C4-2B (cell line): ENCODE results near the gene KCNN2.

Experiments used
- H3K27ac ChIP-seq: fragments of 450-650 bp; 2 replicates; pipeline ENCODE4 v1.5.1; 2017
- CTCF ChIP-seq: fragments of 450-650 bp; conservative IDR thresholded peaks from 2 replicates; pipeline ENCODE4 v1.5.1; 2017; ENCODE audit warnings: mild to moderate bottlenecking
- ZFX ChIP-seq: fragments of 450-650 bp; IDR thresholded peaks from 2 replicates; pipeline ENCODE4 v1.6.1; 2017

KCNN2 gene

DNA sequence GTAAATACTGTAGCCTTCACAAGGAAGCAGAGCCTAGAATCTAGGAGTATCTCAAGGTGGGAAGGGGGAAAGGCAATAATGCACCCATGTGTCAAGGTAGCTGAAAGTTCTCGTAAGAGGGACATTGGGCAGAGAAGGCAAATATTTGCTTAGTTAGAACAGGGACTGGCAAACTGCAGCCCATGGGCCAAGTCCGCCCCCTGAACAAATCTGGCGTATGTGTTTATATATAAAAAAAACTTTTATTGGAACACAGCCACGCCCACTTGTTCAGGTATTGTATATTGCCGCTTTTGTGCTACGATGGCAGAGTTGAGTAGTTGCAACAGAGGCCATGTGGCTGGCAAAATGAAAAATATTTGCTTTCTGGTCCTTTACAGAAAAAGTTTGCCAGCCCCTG is 16.1 kb downstream of the KCNN2 start:
- peak overlapping the region; percentile 92 for H3K27ac ChIP-seq
- TF ChIP-seq CTCF = no peak
- TF ChIP-seq ZFX = no peak

DNA sequence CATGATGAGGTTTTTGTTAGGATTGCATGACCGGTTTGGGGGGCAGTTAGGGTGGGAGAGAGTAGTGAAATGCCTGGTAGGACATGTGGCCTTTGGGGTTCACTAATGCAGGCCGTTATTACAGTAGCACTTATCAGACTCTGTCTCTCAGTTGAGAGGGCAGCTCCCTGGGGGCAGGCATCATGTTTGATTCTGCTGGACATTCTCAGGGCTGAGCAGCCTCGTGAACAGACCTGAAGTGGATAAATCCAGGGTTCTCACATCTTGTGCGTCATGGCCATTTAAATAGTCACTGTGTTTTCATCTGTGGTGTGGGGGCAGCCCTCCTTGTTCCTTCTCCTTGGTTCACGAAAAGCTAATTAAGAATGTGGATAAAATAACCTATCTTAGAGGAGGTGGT is 18.9 kb downstream of the KCNN2 start:
- H3K27ac ChIP-seq = no peak overlapping the region
- no peak for TF ChIP-seq ZFX
- TF ChIP-seq CTCF = no peak

DNA sequence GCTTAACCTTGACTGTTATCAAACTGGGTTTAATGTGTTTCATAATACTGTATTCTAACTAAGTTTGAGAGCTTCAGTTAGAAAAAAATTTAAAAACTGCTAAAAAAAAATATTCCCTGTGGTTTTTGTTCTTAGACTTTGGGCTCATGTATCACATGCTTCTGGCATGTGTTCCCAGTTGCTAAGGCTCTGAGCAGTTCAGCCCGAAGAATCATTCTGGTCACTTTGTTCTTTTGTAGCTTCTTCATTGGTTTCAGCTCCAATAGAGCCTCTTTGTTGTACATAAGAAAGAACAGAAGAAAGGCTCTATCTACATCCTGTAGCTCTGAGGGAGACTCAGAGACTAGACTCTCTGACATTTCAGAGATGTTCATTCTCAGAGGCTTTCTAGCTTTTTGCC is 25.6 kb downstream of the KCNN2 start:
- H3K27ac ChIP-seq = no peak overlapping the region
- TF ChIP-seq CTCF (no peak), ZFX (no peak)

GRCh38 chr5:114390431-114390830 is 28.6 kb downstream of the KCNN2 start:
- H3K27ac ChIP-seq = no peak overlapping the region
- TF ChIP-seq ZFX (no peak), CTCF (no peak)

GRCh38 chr5:114391321-114391720 is 29.5 kb downstream of the KCNN2 start:
- H3K27ac ChIP-seq = no peak overlapping the region
- no peak for TF ChIP-seq CTCF
- no peak for TF ChIP-seq ZFX

- H3K27ac ChIP-seq = no peak overlapping the region
- TF ChIP-seq CTCF (no peak), ZFX (no peak)
Observed at GRCh38 chr5:114393159-114393558, 31.3 kb downstream of the KCNN2 start.

DNA sequence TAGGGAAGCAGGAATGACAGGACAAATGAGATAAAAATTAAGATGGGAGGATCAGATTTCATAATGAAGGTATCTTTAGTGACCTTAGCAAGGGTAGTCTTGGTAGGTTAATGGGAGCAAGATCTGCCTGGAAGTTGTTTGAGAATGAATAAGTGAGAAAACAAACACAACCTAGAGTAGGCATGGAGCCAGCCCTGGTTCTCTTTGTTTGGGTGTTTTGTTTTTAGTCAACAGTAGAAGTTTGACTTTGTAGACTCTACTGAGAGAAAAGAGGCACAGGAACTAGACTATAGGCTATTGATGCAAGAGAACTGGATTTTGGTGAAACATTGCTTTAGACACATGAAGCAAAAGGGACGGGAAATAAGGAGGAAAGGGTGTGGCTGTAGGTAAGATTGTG is 40.3 kb downstream of the KCNN2 start:
- H3K27ac ChIP-seq = no peak overlapping the region
- TF ChIP-seq ZFX = no peak
- no peak for TF ChIP-seq CTCF
